ENCODE data around the gene SPO11. TPM values are rescaled to one million over a fixed set of nuclear protein-coding genes. Genes with fewer than 3 reads are reported as not detected.

Gene SPO11
- total RNA-seq, 1 experiment from 2014 or later = not detected

DNA sequence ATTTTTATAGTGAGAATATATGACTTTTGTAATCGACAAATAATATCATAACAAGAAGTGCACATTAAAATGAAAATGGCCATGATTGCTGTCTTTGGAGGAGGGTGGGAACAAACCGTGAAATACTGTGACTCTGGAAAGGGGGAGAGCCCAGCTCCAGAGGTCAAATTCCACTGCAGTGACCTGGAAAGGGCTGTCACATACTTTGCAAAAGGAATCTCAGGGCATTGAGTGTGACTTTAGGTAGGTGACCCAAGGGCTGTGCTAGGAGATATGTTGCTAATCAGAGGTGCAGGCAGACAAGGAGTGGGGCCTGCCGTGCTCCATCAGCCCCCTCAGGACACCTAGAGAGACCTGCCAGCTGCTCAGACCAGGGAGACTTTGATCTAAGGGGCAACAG lies 35.1 kb upstream of the SPO11 start:
- peaks cover 18 to 28% of the 10 kb centered on the region in 2 experiments for H3K4me1 Mint-ChIP-seq
- no peaks in the 10 kb centered on the region for H3K27me3 ChIP-seq (ENCODE audit: insufficient read depth, low read length)
- H3K23me2 ChIP-seq (ENCODE audit: insufficient read length, low read depth, low read length, poor library complexity, severe bottlenecking) = no peaks in the 10 kb centered on the region
- no peaks in the 10 kb centered on the region; a peak in 1 of 7 replicates for H3K36me3 Mint-ChIP-seq (ENCODE audit: insufficient read depth in 1 of 3, low read depth in 3 of 3)
- no peak overlapping the region for H4K5ac ChIP-seq (ENCODE audit: insufficient read length, low read depth, low read length)
- 0 out of 7 replicates have a peak overlapping the region, but pooled peaks of 1 of the 3 experiments have one; percentile 65 for H3K27ac Mint-ChIP-seq
- H4K20me1 ChIP-seq (ENCODE audit: control insufficient read depth, insufficient read depth, insufficient read length) = no peaks in the 10 kb centered on the region
- DNase-seq = no peak
- H2AK5ac ChIP-seq (ENCODE audit: insufficient read length, low read length) = no peak overlapping the region
- H3K27ac ChIP-seq (ENCODE audit: insufficient read length, low read depth, low read length) = no peak overlapping the region
- H3K23ac ChIP-seq (ENCODE audit: insufficient read length, low read depth, low read length) = no peak overlapping the region
- H2BK120ac ChIP-seq (ENCODE audit: low read depth, low read length, poor library complexity, severe bottlenecking) = no peak overlapping the region
- H3K79me2 ChIP-seq (ENCODE audit: insufficient read depth, low read length) = no peaks in the 10 kb centered on the region
- no peak overlapping the region for H3K14ac ChIP-seq (ENCODE audit: insufficient read depth, low read length)
- H2BK5ac ChIP-seq (ENCODE audit: insufficient read length, low read length) = no peak overlapping the region
- H2BK15ac ChIP-seq (ENCODE audit: low read depth, low read length) = no peak overlapping the region
- no peak overlapping the region for H3K56ac ChIP-seq (ENCODE audit: insufficient read length, low read depth, low read length)
- H3K79me1 ChIP-seq (ENCODE audit: insufficient read depth, low read depth, low read length, poor library complexity, severe bottlenecking) = no peaks in the 10 kb centered on the region
- no peak overlapping the region for H2AFZ ChIP-seq (ENCODE audit: low read length)
- no peak overlapping the region for H3K4ac ChIP-seq (ENCODE audit: low read depth, low read length)
- no peak overlapping the region for H4K8ac ChIP-seq (replicated peaks; ENCODE audit: insufficient read length, low read depth, low read length)
- no peak for TF ChIP-seq CTCF (conservative IDR thresholded peaks at IDR 0.05)
- H3K4me3 Mint-ChIP-seq = no peak overlapping the region
- no peak overlapping the region for H3K18ac ChIP-seq (ENCODE audit: insufficient read length, low read depth, low read length)
- H3K4me1 ChIP-seq (ENCODE audit: insufficient read depth, low read length) = no peaks in the 10 kb centered on the region
- H3K9me3 Mint-ChIP-seq = no peaks in the 10 kb centered on the region
- H4K91ac ChIP-seq (ENCODE audit: insufficient read length, low read depth, low read length) = no peak overlapping the region
- H2BK20ac ChIP-seq (ENCODE audit: low read depth, low read length, poor library complexity, severe bottlenecking) = no peak overlapping the region
- H3T11ph ChIP-seq (ENCODE audit: low read length) = no peak overlapping the region
- no CpG with 5 or more reads among the region's 3 CpGs for WGBS (ENCODE audit: extremely low coverage, insufficient read length, low lambda C conversion rate)
- no peaks in the 10 kb centered on the region for H3K9me3 ChIP-seq (ENCODE audit: control insufficient read depth, low read depth, low read length)
- H2BK12ac ChIP-seq (ENCODE audit: insufficient read length, low read depth, low read length) = no peak overlapping the region
- H3K9ac ChIP-seq (ENCODE audit: extremely low read depth, insufficient read length, low read length) = no peak overlapping the region
- no peak overlapping the region for H3K4me2 ChIP-seq (ENCODE audit: insufficient read depth, insufficient read length, low read length)
- peaks cover 6% of the 10 kb centered on the region for H3K27me3 Mint-ChIP-seq (ENCODE audit: low read depth)

Data from H9 (cell line).